K562 (cell line): ENCODE results near the gene CCNO. TPM values are rescaled to one million over a fixed set of nuclear protein-coding genes. Genes with fewer than 3 reads are reported as not detected.

ENCODE experiments used
- ATAC-seq: fragments of 200-7000 bp; cut with Tn5 transposase; 3 replicates; pipeline ENCODE4 v1.9.1; 2020; ENCODE audit warnings: moderate library complexity
- BruUV-seq: library from RNA; stranded (reverse); fragments of 400-500 nt; replicated peaks from 2 replicates; lab custom pipeline; 2021; lab: Mats Ljungman, UMichigan
- CTCF ChIA-PET: fragments of 300-600 bp; formaldehyde crosslinking; extraction: SDS; loops from one replicate; lab custom pipeline; 2021; ENCODE audit warnings: low intra/inter-chr PET ratio; lab: Yijun Ruan, JAX
- POLR2A ChIA-PET: fragments of 300-600, 350-650 bp; sonication (Branson Sonifier 250); formaldehyde crosslinking; extraction: SDS; loops from one replicate; lab custom pipeline; 2021; ENCODE audit warnings: antibody characterized with exemption, inconsistent platforms; lab: Yijun Ruan, JAX
- DNase-seq, 4 experiments: peaks; one replicate each; pipeline versions ENCODE4 v3.0.0 to v3.0.0-alpha.2; 2011 to 2018; ENCODE audit warnings: low spot score in 3 of 4, mixed read lengths in 3 of 4; ENCODE audit errors: extremely low read depth in 1 of 4
- FAIRE-seq: peaks from 2 replicates; lab custom pipeline; 2011; peaks lifted over from hg19 to GRCh38; lab: Jason Lieb, UNC
- H2AFZ ChIP-seq: 2 replicates; pipeline ENCODE4 v1.6.0; 2011; ENCODE audit warnings: low read depth, low read length, control low read depth, inconsistent platforms
- H3K27ac ChIP-seq: fragments of 200-600 bp; 3 replicates; pipeline ENCODE4 v1.8.0; 2011; ENCODE audit warnings: low read depth, mild to moderate bottlenecking, control low read depth, inconsistent platforms, low read length, moderate library complexity, mixed read lengths; ENCODE audit errors: extremely low read depth
- H3K27me3 ChIP-seq, 2 experiments: fragments of 300-600 bp in 1 of 2; 2 replicates in 1 of 2; 3 replicates in 1 of 2; pipeline versions ENCODE4 v1.6.0 to v1.8.0; 2011; ENCODE audit warnings: inconsistent platforms in 2 of 2, low read length in 2 of 2, mild to moderate bottlenecking in 1 of 2, mixed read lengths in 1 of 2, moderate library complexity in 1 of 2; ENCODE audit not compliant: control insufficient read depth in 2 of 2, insufficient read depth in 2 of 2
- H3K36me3 ChIP-seq: fragments of 300-600 bp; 3 replicates; pipeline ENCODE4 v1.8.0; 2011; ENCODE audit warnings: mild to moderate bottlenecking, low read length, inconsistent platforms; ENCODE audit not compliant: control insufficient read depth, insufficient read depth
- H3K4me1 ChIP-seq, 2 experiments: fragments of 200-600 bp in 1 of 2; replicated peaks in 1 of 2; 2 replicates in 1 of 2; 3 replicates in 1 of 2; pipeline versions ENCODE4 v1.5.1 to v1.8.0; 2011; ENCODE audit warnings: inconsistent platforms in 2 of 2, low read length in 2 of 2, mild to moderate bottlenecking in 1 of 2, mixed read lengths in 1 of 2, moderate library complexity in 1 of 2; ENCODE audit not compliant: control insufficient read depth in 2 of 2, insufficient read depth in 2 of 2
- H3K4me2 ChIP-seq: 2 replicates; pipeline ENCODE4 v1.6.1; 2011; ENCODE audit warnings: low read length, control low read depth, inconsistent platforms, mixed read lengths; ENCODE audit not compliant: insufficient read depth
- H3K4me3 ChIP-seq: fragments of 200-600 bp; sonication (generic), shearing (Covaris generic); 2 replicates; pipeline ENCODE4 v1.5.1; 2016; ENCODE audit warnings: control low read depth, inconsistent platforms
- H3K79me2 ChIP-seq: fragments of 200-600 bp; 3 replicates; pipeline ENCODE4 v1.8.0; 2011; ENCODE audit warnings: low read length, inconsistent platforms; ENCODE audit not compliant: control insufficient read depth, insufficient read depth
- H3K9ac ChIP-seq, 2 experiments: 2 replicates each; pipeline versions ENCODE4 v1.6.0 to v1.6.1; 2011; ENCODE audit warnings: low read depth in 2 of 2, low read length in 2 of 2, control low read depth in 1 of 2, inconsistent platforms in 1 of 2, mild to moderate bottlenecking in 1 of 2, mixed read lengths in 1 of 2; ENCODE audit not compliant: insufficient read depth in 1 of 2
- H3K9me1 ChIP-seq: one replicate; pipeline ENCODE4 v1.6.0; 2011; ENCODE audit warnings: inconsistent platforms, mild to moderate bottlenecking, low read length, moderate library complexity; ENCODE audit not compliant: control insufficient read depth, insufficient read depth
- H3K9me3 ChIP-seq: replicated peaks from 2 replicates; pipeline ENCODE4 v1.5.1; 2011; ENCODE audit warnings: low read depth, low read length, inconsistent platforms; ENCODE audit not compliant: control insufficient read depth, insufficient read depth
- H4K20me1 ChIP-seq: replicated peaks from 2 replicates; pipeline ENCODE4 v1.6.1; 2011; ENCODE audit warnings: low read length, inconsistent platforms, mixed read lengths; ENCODE audit not compliant: control insufficient read depth, insufficient read depth
- EHMT2 ChIP-seq: fragments of 450-650 bp; IDR thresholded peaks from 2 replicates; pipeline ENCODE4 v1.6.1; 2018; ENCODE audit warnings: antibody characterized with exemption
- HMG20B ChIP-seq: fragments of 250-450 bp; sonication (Bioruptor Pico); IDR thresholded peaks from 2 replicates; pipeline ENCODE4 v1.5.0; 2021; ENCODE audit warnings: mild to moderate bottlenecking
- MTA3 ChIP-seq: fragments of 450-650 bp; formaldehyde crosslinking; IDR thresholded peaks from 2 replicates; pipeline ENCODE4 v1.6.1; 2017; ENCODE audit warnings: mild to moderate bottlenecking, borderline replicate concordance
- NFIC ChIP-seq: fragments of 450-650 bp; IDR thresholded peaks from 2 replicates; pipeline ENCODE4 v1.6.1; 2017; ENCODE audit warnings: mild to moderate bottlenecking, inconsistent platforms
- TAF9B ChIP-seq: fragments of 450-650 bp; IDR thresholded peaks from 2 replicates; pipeline ENCODE4 v1.6.1; 2018; ENCODE audit warnings: mild to moderate bottlenecking; ENCODE audit not compliant: partially characterized antibody
- ZNF445 ChIP-seq: fragments of 250-450 bp; sonication (Bioruptor Pico); IDR thresholded peaks from 2 replicates; pipeline ENCODE4 v1.4.0; 2020; ENCODE audit warnings: low read depth, mild to moderate bottlenecking, moderate library complexity
- ZZZ3 ChIP-seq: fragments of 450-650 bp; IDR thresholded peaks from 2 replicates; pipeline ENCODE4 v1.6.1; 2016; ENCODE audit warnings: antibody characterized with exemption, mild to moderate bottlenecking, moderate library complexity
- WGBS: fragments of 100-300 bp; shearing (Covaris generic); methylation state at CpG from one replicate; pipeline ENCODE4 v1.1.6; 2016; ENCODE audit warnings: low coverage, mixed read lengths; ENCODE audit not compliant: insufficient coverage; ENCODE audit errors: missing lambda C conversion rate; 5-methylcytosine and 5-hydroxymethylcytosine counted together
- in situ Hi-C: fragments of 300-500 bp; cut with MboI; formaldehyde crosslinking; loops from 4 replicates; pipeline ENCODE4 v1.15.0; 2018; ENCODE audit warnings: inconsistent platforms, mixed read lengths
- intact Hi-C: fragments of 100-400 bp; cut with micrococcal nuclease; formaldehyde crosslinking; loops from 2 replicates; pipeline ENCODE4 v1.14.2; 2022
- polyA plus RNA-seq, 8 experiments: library from polyadenylated mRNA; depleted of rRNA in 4 of 8; stranded (reverse) in 5 of 8; unstranded in 3 of 8; fragments of >200 nt; fragmentation: Nextera tagmentation in 2 of 8; fragmentation: Illumina TruSeq in 1 of 8; extraction: Ambion mirVana in 2 of 8; extraction: Trizol in 1 of 8; gene quantifications; 2 replicates each; pipeline versions ENCODE4 v1.2.1 to v1.2.3, GENCODE V29; 2011 to 2014; ENCODE audit warnings: inconsistent platforms in 1 of 8, missing spikeins in 1 of 8
- total RNA-seq, 7 experiments: library from RNA; depleted of rRNA in 6 of 7; stranded (reverse); fragments of >200 nt in 6 of 7; fragmentation: Illumina TruSeq in 2 of 7; extraction: Trizol in 2 of 7; gene quantifications; 2 replicates each; pipeline versions ENCODE4 v1.2.1 to v1.2.3, GENCODE V29; 2011 to 2021; ENCODE audit warnings: low replicate concordance in 1 of 7
- TF ChIP-seq, protein P1 (sequence below): fragments of 250-450 bp; sonication (Bioruptor Pico); IDR thresholded peaks from 2 replicates; pipeline ENCODE4 v1.5.0; 2020; ENCODE audit warnings: mild to moderate bottlenecking, borderline replicate concordance
- TF ChIP-seq, protein P2 (sequence below): sonication (generic); formaldehyde crosslinking; IDR thresholded peaks from 2 replicates; pipeline ENCODE4 v1.8.1; 2023; ENCODE audit warnings: mild to moderate bottlenecking, missing genetic modification reagents
- TF ChIP-seq, protein P3 (sequence below): fragments of 200-800 bp; sonication (Bioruptor generic); IDR thresholded peaks from 2 replicates; pipeline ENCODE4 v1.6.1; 2017; ENCODE audit warnings: missing genetic modification characterization, missing compliant biosample characterization

Gene CCNO
- total and polyA plus RNA-seq, 9 of the 15 experiments (the other 6 are each of a cell fraction or from before 2014, with no cell fraction given), result 0.08 to 3.1 (median 0.29) TPM

DNA sequence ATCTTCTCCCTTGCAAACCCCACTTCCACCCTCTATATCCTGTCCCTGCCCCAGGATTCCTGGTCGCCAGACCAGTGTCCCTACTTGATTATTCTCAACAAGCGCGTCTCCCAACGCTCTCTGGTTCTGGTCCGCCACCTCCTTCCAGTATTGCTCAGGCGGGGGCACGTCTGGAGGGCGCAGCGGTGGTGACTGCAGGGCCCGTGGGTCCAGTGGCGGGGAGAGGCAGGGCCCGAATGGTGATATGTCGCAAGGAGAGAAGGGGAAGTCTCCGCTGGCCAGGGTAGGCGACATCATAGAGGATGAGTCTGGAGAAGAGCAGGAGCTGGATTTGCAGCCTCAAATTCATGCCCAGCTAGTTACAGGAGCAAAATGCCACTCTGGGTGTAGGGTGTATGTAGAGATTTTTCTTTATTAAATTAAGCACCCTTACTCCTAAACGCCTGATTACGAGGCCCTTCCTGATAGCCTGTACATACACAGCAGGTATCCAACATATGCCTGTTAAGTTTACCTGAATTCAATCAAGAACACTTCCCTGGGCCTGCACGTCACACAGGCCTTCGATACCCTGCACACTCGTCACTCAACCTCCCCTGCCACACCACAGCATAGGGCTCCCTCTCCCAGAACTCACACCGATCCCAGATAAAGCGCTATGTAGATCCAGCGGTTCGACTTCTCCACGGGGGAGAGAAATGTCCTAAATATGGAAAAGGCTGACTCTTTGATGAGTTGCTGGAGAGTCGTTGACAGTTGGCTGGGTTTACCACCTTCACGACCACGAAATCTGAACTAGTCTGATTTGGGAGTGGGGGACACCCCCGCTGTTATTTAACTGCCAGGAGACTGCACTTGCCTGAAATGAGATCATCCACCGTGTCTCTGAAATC lies 11.1 kb downstream of the CCNO start:
- Histone ChIP-seq H4K20me1 (no peaks in the 10 kb centered on the region), H3K79me2 (no peaks in the 10 kb centered on the region), H3K27ac (no peak overlapping the region), H3K9ac (no peak overlapping the region), H3K36me3 (no peaks in the 10 kb centered on the region), H3K4me1 (peaks cover 0 to 24% of the 10 kb centered on the region in 2 experiments; a peak in 2 of 5 replicates), H3K9me3 (no peaks in the 10 kb centered on the region), H2AFZ (no peak overlapping the region), H3K4me3 (no peak overlapping the region), H3K4me2 (no peak overlapping the region), H3K27me3 (peaks cover 0 to 14% of the 10 kb centered on the region in 2 experiments; a peak in 2 of 5 replicates), H3K9me1 (peaks cover 3% of the 10 kb centered on the region)
- ChIA-PET CTCF (no interaction called here), POLR2A (no interaction called here)
- in situ Hi-C loops (no loop called here), intact Hi-C loops (no loop called here)
- 62% methylated on average over 25 of the region's 30 CpGs for WGBS
- ATAC-seq (no peak), DNase-seq (no peak), FAIRE-seq (no peak)
- no TSS peak for BruUV-seq
- TF ChIP-seq NFIC (no peak), EHMT2 (no peak), HMG20B (CRISPR knock-in tag) (no peak), ZNF445 (CRISPR knock-in tag) (no peak), MTA3 (no peak), ZZZ3 (no peak), TAF9B (no peak)
- TF ChIP-seq, protein P1, sequence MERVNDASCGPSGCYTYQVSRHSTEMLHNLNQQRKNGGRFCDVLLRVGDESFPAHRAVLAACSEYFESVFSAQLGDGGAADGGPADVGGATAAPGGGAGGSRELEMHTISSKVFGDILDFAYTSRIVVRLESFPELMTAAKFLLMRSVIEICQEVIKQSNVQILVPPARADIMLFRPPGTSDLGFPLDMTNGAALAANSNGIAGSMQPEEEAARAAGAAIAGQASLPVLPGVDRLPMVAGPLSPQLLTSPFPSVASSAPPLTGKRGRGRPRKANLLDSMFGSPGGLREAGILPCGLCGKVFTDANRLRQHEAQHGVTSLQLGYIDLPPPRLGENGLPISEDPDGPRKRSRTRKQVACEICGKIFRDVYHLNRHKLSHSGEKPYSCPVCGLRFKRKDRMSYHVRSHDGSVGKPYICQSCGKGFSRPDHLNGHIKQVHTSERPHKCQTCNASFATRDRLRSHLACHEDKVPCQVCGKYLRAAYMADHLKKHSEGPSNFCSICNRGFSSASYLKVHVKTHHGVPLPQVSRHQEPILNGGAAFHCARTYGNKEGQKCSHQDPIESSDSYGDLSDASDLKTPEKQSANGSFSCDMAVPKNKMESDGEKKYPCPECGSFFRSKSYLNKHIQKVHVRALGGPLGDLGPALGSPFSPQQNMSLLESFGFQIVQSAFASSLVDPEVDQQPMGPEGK (CRISPR knock-in tag), result no peak
- TF ChIP-seq, protein P2, sequence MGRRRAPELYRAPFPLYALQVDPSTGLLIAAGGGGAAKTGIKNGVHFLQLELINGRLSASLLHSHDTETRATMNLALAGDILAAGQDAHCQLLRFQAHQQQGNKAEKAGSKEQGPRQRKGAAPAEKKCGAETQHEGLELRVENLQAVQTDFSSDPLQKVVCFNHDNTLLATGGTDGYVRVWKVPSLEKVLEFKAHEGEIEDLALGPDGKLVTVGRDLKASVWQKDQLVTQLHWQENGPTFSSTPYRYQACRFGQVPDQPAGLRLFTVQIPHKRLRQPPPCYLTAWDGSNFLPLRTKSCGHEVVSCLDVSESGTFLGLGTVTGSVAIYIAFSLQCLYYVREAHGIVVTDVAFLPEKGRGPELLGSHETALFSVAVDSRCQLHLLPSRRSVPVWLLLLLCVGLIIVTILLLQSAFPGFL (CRISPR knock-in tag), result no peak
- TF ChIP-seq, protein P3, sequence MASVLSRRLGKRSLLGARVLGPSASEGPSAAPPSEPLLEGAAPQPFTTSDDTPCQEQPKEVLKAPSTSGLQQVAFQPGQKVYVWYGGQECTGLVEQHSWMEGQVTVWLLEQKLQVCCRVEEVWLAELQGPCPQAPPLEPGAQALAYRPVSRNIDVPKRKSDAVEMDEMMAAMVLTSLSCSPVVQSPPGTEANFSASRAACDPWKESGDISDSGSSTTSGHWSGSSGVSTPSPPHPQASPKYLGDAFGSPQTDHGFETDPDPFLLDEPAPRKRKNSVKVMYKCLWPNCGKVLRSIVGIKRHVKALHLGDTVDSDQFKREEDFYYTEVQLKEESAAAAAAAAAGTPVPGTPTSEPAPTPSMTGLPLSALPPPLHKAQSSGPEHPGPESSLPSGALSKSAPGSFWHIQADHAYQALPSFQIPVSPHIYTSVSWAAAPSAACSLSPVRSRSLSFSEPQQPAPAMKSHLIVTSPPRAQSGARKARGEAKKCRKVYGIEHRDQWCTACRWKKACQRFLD (CRISPR knock-in tag), result no peak
